Astrocyte (in vitro differentiated cells and primary cell): ENCODE data around the gene TPD52L2.

ENCODE experiments used
- EZH2 ChIP-seq: IDR thresholded peaks from 2 replicates; pipeline ENCODE4 v1.6.1; 2012; ENCODE audit warnings: mild to moderate bottlenecking, low read length, inconsistent platforms; ENCODE audit not compliant: insufficient read depth
- TF ChIP-seq, protein P1 (sequence below): IDR thresholded peaks from 2 replicates; pipeline ENCODE4 v1.5.1; 2011; ENCODE audit warnings: low read depth, mild to moderate bottlenecking, inconsistent platforms, low read length, moderate library complexity; ENCODE audit not compliant: insufficient read depth

DNA sequence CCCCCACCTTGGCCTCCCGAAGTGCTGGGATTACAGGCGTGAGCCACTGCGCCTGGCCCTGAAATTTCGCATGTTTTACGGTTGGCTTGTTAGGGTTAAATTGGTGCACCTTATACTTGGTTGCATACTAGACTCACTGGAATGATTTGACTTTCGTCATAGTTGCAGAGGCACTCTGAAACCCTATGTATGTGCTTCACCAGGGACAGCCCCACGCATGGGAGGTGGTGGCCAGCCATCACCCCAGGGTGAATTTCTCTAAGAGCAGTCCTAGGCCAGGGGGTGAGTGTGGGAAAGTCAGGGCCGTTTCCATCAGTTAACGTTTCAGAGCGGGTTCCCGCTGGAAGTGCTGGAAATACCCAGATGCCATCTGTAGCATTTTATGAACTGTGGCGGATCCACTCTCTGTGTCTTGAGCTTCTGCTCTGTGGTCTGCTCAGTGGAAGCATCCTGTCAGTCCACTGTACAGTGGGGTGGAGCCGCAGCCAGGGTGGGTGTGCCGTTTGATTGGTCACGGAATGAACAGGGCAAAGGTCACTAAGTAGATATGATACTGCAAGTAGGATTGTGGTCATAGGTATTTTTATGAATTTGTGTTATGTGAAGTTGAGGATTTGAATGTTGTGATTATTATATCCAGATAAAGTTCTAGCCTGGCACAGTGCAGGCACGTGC is 43.1 kb downstream of the TPD52L2 start:
- TF ChIP-seq EZH2: no peak
- TF ChIP-seq, protein P1, sequence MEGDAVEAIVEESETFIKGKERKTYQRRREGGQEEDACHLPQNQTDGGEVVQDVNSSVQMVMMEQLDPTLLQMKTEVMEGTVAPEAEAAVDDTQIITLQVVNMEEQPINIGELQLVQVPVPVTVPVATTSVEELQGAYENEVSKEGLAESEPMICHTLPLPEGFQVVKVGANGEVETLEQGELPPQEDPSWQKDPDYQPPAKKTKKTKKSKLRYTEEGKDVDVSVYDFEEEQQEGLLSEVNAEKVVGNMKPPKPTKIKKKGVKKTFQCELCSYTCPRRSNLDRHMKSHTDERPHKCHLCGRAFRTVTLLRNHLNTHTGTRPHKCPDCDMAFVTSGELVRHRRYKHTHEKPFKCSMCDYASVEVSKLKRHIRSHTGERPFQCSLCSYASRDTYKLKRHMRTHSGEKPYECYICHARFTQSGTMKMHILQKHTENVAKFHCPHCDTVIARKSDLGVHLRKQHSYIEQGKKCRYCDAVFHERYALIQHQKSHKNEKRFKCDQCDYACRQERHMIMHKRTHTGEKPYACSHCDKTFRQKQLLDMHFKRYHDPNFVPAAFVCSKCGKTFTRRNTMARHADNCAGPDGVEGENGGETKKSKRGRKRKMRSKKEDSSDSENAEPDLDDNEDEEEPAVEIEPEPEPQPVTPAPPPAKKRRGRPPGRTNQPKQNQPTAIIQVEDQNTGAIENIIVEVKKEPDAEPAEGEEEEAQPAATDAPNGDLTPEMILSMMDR: no peak
